ENCODE results near the gene TXNL4A. TPM values are rescaled to one million over a fixed set of nuclear protein-coding genes. Genes with fewer than 3 reads are reported as not detected.
"Not testable (repeated sequence)": the region's sequence is repeated elsewhere in the genome, so short reads cannot be mapped to it uniquely, and the experiment has no call there.

TXNL4A gene
- polyA plus RNA-seq, 1 of the 3 experiments (the other 2 are of a cell fraction) = 158 TPM

- CTCF ChIA-PET = interaction anchor here (0.7 to 1.0 kb wide), 2 partner anchors 73 to 135 kb away, joined by 3 read pairs; no protein-coding TSS in a partner anchor
- H3K36me3 ChIP-seq (replicated peaks in 1 of 2; ENCODE audit: control insufficient read depth in 1 of 2, insufficient read depth in 2 of 2, low read length in 1 of 2) = no peaks in the 10 kb centered on the region
- TF ChIP-seq TEAD4 (IDR thresholded peaks at IDR 0.05; ENCODE audit: borderline replicate concordance, insufficient read depth) (no peak), POLR2AphosphoS5 (IDR thresholded peaks at IDR 0.05; ENCODE audit: low read depth, low read length) (no peak), USF2 (IDR thresholded peaks at IDR 0.05; ENCODE audit: borderline replicate concordance, low read depth, low read length) (no peak), ZBTB33 (IDR thresholded peaks at IDR 0.05; ENCODE audit: borderline replicate concordance, low read depth) (no peak), GATA2 (CRISPR knock-in tag; IDR thresholded peaks at IDR 0.05) (no peak), CHD2 (IDR thresholded peaks at IDR 0.05; ENCODE audit: low read length, partially characterized antibody) (peak; percentile 13)
- no peaks in the 10 kb centered on the region for H4K20me1 ChIP-seq (ENCODE audit: insufficient read depth)
- no peaks in the 10 kb centered on the region for H3K79me2 ChIP-seq (ENCODE audit: insufficient read depth)
- no peaks in the 10 kb centered on the region for H3K9me2 ChIP-seq
- peaks cover 24% of the 10 kb centered on the region; the same call in 1 of the 2 replicates for H3K9me3 ChIP-seq
- POLR2A ChIA-PET = no interaction called here
- no peak overlapping the region; a peak in 1 of 4 replicates for H3K4me3 ChIP-seq (ENCODE audit: low read depth in 2 of 2, low read length in 1 of 2)
- no peaks in the 10 kb centered on the region for H3K4me1 ChIP-seq (ENCODE audit: control insufficient read depth in 1 of 2, insufficient read depth in 2 of 2, low read depth in 1 of 2, low read length in 1 of 2)
- no peak for DNase-seq
- no peak overlapping the region for H3K4me2 ChIP-seq
- no peaks in the 10 kb centered on the region for H3K27me3 ChIP-seq (ENCODE audit: insufficient read depth)
- H3F3A ChIP-seq (replicated peaks; ENCODE audit: insufficient read depth) = no peaks in the 10 kb centered on the region
- no peak overlapping the region for H2AFZ ChIP-seq (ENCODE audit: low read depth)
- H3K27ac ChIP-seq (ENCODE audit: low read depth in 2 of 2, low read length in 1 of 2) = no peak overlapping the region
- 0% methylated on average over 1 of the region's 1 CpG for WGBS (ENCODE audit: low lambda C conversion rate)
- no peak overlapping the region for H3K9ac ChIP-seq
These were observed 34.2 kb upstream of the TXNL4A start for GRCh38 chr18:80022613-80023012.

GRCh38 chr18:80012714-80013113 lies 24.4 kb upstream of the TXNL4A start:
- no peaks in the 10 kb centered on the region for H3K9me3 ChIP-seq
- H3K27ac ChIP-seq (ENCODE audit: low read depth in 2 of 2, low read length in 1 of 2) = no peak overlapping the region
- peaks cover 13% of the 10 kb centered on the region for H3F3A ChIP-seq (replicated peaks; ENCODE audit: insufficient read depth)
- H3K4me2 ChIP-seq = no peak overlapping the region
- no peaks in the 10 kb centered on the region for H3K36me3 ChIP-seq (replicated peaks in 1 of 2; ENCODE audit: control insufficient read depth in 1 of 2, insufficient read depth in 2 of 2, low read length in 1 of 2)
- no peaks in the 10 kb centered on the region for H3K9me2 ChIP-seq
- 94% methylated on average over 20 of the region's 20 CpGs for WGBS (ENCODE audit: low lambda C conversion rate)
- DNase-seq = no peak
- no peak for TF ChIP-seq FOSL2 (IDR thresholded peaks at IDR 0.05; ENCODE audit: borderline replicate concordance, low read depth)
- TF ChIP-seq FOXM1 (IDR thresholded peaks at IDR 0.05; ENCODE audit: low read depth) = no peak
- H3K4me3 ChIP-seq (ENCODE audit: low read depth in 2 of 2, low read length in 1 of 2) = no peak overlapping the region
- no peaks in the 10 kb centered on the region for H4K20me1 ChIP-seq (ENCODE audit: insufficient read depth)
- H3K9ac ChIP-seq = no peak overlapping the region
- peaks cover 0 to 10% of the 10 kb centered on the region in 2 experiments; a peak in 1 of 4 replicates for H3K4me1 ChIP-seq (ENCODE audit: control insufficient read depth in 1 of 2, insufficient read depth in 2 of 2, low read depth in 1 of 2, low read length in 1 of 2)
- no peaks in the 10 kb centered on the region for H3K27me3 ChIP-seq (ENCODE audit: insufficient read depth)
- POLR2A ChIA-PET = no interaction called here
- CTCF ChIA-PET = no interaction called here
- no peaks in the 10 kb centered on the region for H3K79me2 ChIP-seq (ENCODE audit: insufficient read depth)
- no peak overlapping the region for H2AFZ ChIP-seq (ENCODE audit: low read depth)

- H3K9me3 ChIP-seq; POLR2A ChIA-PET; H3K4me2 ChIP-seq; H3K9ac ChIP-seq; H3K27me3 ChIP-seq (ENCODE audit: insufficient read depth); H3K4me1 ChIP-seq (ENCODE audit: control insufficient read depth in 1 of 2, insufficient read depth in 2 of 2, low read depth in 1 of 2, low read length in 1 of 2); DNase-seq; H3K4me3 ChIP-seq (ENCODE audit: low read depth in 2 of 2, low read length in 1 of 2); CTCF ChIA-PET; H3K27ac ChIP-seq (ENCODE audit: low read depth in 2 of 2, low read length in 1 of 2); H4K20me1 ChIP-seq (ENCODE audit: insufficient read depth); H3K36me3 ChIP-seq (replicated peaks in 1 of 2; ENCODE audit: control insufficient read depth in 1 of 2, insufficient read depth in 2 of 2, low read length in 1 of 2); H3K79me2 ChIP-seq (ENCODE audit: insufficient read depth); H3K9me2 ChIP-seq; H2AFZ ChIP-seq (ENCODE audit: low read depth): not testable (repeated sequence)
- WGBS (ENCODE audit: low lambda C conversion rate) = 88% methylated on average over 14 of the region's 14 CpGs
- peaks cover 13% of the 10 kb centered on the region for H3F3A ChIP-seq (replicated peaks; ENCODE audit: insufficient read depth)
These were observed 23.3 kb upstream of the TXNL4A start for GRCh38 chr18:80011496-80012137.

Measured in SK-N-SH (cell line).